Activated T-cell treated with anti-CD3 and anti-CD28 coated beads, Interleukin-2, amount 50 U/mL, for 4 hours (primary cell): ENCODE data around the gene IGFBP1. TPM values are rescaled to one million over a fixed set of nuclear protein-coding genes. Genes with fewer than 3 reads are reported as not detected.

Experiments used
- ATAC-seq, 2 donors: fragments of 200-7000 bp; cut with Tn5 transposase; one replicate each; pipeline ENCODE4 v1.10.0; 2021
- DNase-seq: peaks from one replicate; pipeline ENCODE4 v3.0.0-alpha.2; 2020
- H3K27me3 Mint-ChIP-seq: one replicate; pipeline ENCODE4 v1.8.0; 2021; ENCODE audit warnings: low read depth, mixed read lengths
- H3K36me3 Mint-ChIP-seq: one replicate; pipeline ENCODE4 v1.8.0; 2022; ENCODE audit warnings: mixed read lengths; ENCODE audit not compliant: insufficient read depth
- H3K4me1 Mint-ChIP-seq: one replicate; pipeline ENCODE4 v1.8.0; 2021; ENCODE audit warnings: low read depth, mixed read lengths
- H3K4me3 Mint-ChIP-seq: one replicate; pipeline ENCODE4 v1.8.0; 2021; ENCODE audit warnings: mild to moderate bottlenecking, moderate library complexity, mixed read lengths
- H3K9me3 Mint-ChIP-seq: one replicate; pipeline ENCODE4 v1.8.0; 2021; ENCODE audit warnings: mixed read lengths
- total RNA-seq, 3 donors: library from RNA; stranded (reverse); gene quantifications; one replicate each; pipeline ENCODE4 v1.2.1, GENCODE V29; 2021

IGFBP1 gene
- total RNA-seq, 3 donors from 2014 or later, result 0.11 to 0.28 (median 0.13) TPM

DNA sequence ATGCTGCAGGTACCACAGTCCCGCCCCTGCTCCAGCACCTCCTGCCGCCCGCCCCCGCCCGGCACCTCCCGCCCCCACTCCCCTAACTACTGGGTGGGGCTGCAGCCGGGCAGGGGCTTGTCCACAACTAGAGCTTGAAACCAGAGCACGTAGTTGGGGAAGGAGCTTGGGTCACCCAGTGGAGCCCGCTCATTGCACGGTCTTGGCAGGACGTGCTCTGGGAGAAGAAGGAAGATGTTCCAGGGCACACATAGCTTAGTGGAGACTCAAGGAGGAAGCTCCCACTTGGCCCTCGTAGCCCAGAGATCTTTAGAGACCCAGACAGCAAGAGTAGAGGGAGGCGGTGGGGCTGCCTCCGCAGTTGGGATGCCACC, 692 bp downstream of the IGFBP1 start:
- no peaks in the 10 kb centered on the region for H3K36me3 Mint-ChIP-seq
- ATAC-seq, result no peak

GRCh38 chr7:45889367-45890067, 1.2 kb downstream of the IGFBP1 start:
- Mint-ChIP-seq H3K27me3 (peaks cover 71% of the 10 kb centered on the region), H3K4me1 (no peaks in the 10 kb centered on the region), H3K9me3 (no peaks in the 10 kb centered on the region), H3K36me3 (no peaks in the 10 kb centered on the region), H3K4me3 (no peak overlapping the region)
- ATAC-seq (no peak), DNase-seq (no peak)

More for the DNA sequence above, 692 bp downstream of the IGFBP1 start:
- Mint-ChIP-seq H3K4me1 (no peaks in the 10 kb centered on the region), H3K9me3 (no peaks in the 10 kb centered on the region), H3K27me3 (peaks cover 67% of the 10 kb centered on the region), H3K4me3 (no peak overlapping the region)
- DNase-seq, result no peak

GRCh38 chr7:45890125-45890901, 2.0 kb downstream of the IGFBP1 start:
- Mint-ChIP-seq H3K9me3 (no peaks in the 10 kb centered on the region), H3K27me3 (peaks cover 66% of the 10 kb centered on the region), H3K36me3 (no peaks in the 10 kb centered on the region), H3K4me3 (no peak overlapping the region), H3K4me1 (no peaks in the 10 kb centered on the region)
- ATAC-seq (no peak), DNase-seq (no peak)

GRCh38 chr7:45890902-45891461, 2.7 kb downstream of the IGFBP1 start:
- DNase-seq, result no peak
- no peak for ATAC-seq
- H3K9me3 Mint-ChIP-seq, result no peaks in the 10 kb centered on the region
- H3K4me1 Mint-ChIP-seq, result no peaks in the 10 kb centered on the region
- H3K36me3 Mint-ChIP-seq, result no peaks in the 10 kb centered on the region
- H3K27me3 Mint-ChIP-seq, result peaks cover 63% of the 10 kb centered on the region
- H3K4me3 Mint-ChIP-seq, result no peak overlapping the region

GRCh38 chr7:45891462-45892402, 3.4 kb downstream of the IGFBP1 start:
- ATAC-seq (no peak), DNase-seq (no peak)
- Mint-ChIP-seq H3K36me3 (no peaks in the 10 kb centered on the region), H3K9me3 (no peaks in the 10 kb centered on the region), H3K4me1 (no peaks in the 10 kb centered on the region), H3K27me3 (peaks cover 62% of the 10 kb centered on the region), H3K4me3 (no peak overlapping the region)

DNA sequence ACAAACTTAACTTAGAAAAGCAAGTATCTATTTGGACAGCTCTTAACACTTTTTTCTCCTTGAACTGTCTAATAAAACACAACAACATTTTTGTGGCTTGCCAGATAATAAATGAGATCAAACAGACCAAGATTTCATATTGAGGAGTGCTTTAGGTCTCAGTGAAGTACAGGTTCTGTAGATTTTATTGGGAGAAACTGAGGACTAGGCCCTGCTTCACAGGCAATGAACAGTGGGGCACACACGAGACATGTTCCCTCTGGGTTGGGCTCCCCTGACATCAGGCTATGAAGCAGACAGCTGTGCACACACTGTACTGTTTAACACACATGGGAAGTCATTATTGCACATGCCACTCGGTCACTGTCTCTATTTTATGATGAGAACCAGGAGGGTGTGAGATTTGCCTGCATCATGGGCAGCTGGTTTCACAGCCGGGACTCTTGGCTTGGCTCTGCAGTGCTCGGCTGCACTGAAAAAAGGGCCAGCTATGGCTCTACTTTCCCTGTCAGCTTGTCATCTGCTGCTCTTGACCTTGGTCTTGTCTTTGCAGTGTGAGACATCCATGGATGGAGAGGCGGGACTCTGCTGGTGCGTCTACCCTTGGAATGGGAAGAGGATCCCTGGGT, 4.2 kb downstream of the IGFBP1 start:
- no peak for ATAC-seq
- no peaks in the 10 kb centered on the region for H3K36me3 Mint-ChIP-seq

GRCh38 chr7:45893374-45893995, 5.2 kb downstream of the IGFBP1 start:
- ATAC-seq (no peak), DNase-seq (no peak)
- H3K4me1 Mint-ChIP-seq, result no peaks in the 10 kb centered on the region
- H3K36me3 Mint-ChIP-seq, result no peaks in the 10 kb centered on the region
- H3K4me3 Mint-ChIP-seq, result no peak overlapping the region
- H3K27me3 Mint-ChIP-seq, result peaks cover 47% of the 10 kb centered on the region
- H3K9me3 Mint-ChIP-seq, result no peaks in the 10 kb centered on the region

More for the DNA sequence above, 4.2 kb downstream of the IGFBP1 start:
- no peak for DNase-seq
- peaks cover 56% of the 10 kb centered on the region for H3K27me3 Mint-ChIP-seq
- no peaks in the 10 kb centered on the region for H3K4me1 Mint-ChIP-seq
- no peaks in the 10 kb centered on the region for H3K9me3 Mint-ChIP-seq
- no peak overlapping the region for H3K4me3 Mint-ChIP-seq

DNA sequence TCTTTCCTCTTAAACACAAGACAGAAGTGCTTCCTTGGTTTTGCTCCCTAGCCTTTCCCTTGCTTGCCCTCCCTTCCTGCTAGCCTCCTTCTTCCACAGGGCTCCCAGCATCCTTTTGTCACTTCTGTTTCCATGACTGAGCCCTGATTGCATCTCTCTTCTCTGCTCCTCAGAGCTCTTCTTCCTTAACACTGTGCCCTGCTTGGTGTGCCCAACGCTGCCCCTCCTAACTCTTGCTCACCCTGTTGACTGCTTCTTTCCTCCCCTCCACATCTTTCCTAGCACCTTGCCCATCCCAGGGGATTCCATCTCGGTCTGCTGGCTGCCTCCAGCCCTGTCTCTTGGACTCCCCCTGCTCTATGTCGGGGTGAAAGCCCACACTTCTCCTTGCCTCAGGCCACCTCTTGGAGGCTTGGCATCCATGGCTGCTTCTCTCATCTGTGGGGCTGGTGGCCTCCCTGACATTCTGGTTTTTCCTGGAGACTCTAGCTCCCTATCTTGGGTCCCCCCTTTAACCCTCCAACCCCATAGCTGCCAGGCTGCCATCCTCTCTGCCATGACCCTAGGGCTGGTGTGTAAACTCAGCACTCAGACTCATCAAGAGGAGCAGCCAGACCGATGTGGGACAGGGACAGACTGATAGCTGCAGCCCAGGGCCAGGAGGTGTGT, 5.8 kb downstream of the IGFBP1 start:
- H3K9me3 Mint-ChIP-seq, result no peaks in the 10 kb centered on the region
- H3K4me1 Mint-ChIP-seq, result no peaks in the 10 kb centered on the region
- ATAC-seq, result no peak
- H3K27me3 Mint-ChIP-seq, result peaks cover 45% of the 10 kb centered on the region
- H3K36me3 Mint-ChIP-seq, result no peaks in the 10 kb centered on the region
- no peak overlapping the region for H3K4me3 Mint-ChIP-seq
- DNase-seq, result no peak

DNA sequence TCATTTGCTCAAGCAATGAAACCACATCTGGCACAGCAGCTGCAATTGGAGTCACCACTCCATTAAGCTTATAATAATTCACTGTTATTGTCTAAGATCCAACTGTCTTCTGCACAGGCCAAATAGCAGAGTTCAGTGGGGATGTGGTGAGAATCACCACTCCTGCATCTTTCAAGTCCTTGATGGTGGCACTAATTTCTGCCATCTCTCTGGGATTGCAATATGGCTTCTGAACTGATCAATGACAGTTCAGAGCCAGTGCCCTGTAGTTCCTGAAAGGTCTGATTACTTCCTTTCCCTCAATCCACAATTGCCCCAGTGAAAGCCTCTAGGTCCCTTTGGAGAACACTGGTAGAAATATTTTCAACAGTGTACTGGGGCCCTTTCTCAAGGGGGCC, 6.4 kb downstream of the IGFBP1 start:
- no peak overlapping the region for H3K4me3 Mint-ChIP-seq
- ATAC-seq (no peak), DNase-seq (no peak)
- H3K27me3 Mint-ChIP-seq, result peaks cover 39% of the 10 kb centered on the region
- no peaks in the 10 kb centered on the region for H3K4me1 Mint-ChIP-seq
- no peaks in the 10 kb centered on the region for H3K9me3 Mint-ChIP-seq
- no peaks in the 10 kb centered on the region for H3K36me3 Mint-ChIP-seq

DNA sequence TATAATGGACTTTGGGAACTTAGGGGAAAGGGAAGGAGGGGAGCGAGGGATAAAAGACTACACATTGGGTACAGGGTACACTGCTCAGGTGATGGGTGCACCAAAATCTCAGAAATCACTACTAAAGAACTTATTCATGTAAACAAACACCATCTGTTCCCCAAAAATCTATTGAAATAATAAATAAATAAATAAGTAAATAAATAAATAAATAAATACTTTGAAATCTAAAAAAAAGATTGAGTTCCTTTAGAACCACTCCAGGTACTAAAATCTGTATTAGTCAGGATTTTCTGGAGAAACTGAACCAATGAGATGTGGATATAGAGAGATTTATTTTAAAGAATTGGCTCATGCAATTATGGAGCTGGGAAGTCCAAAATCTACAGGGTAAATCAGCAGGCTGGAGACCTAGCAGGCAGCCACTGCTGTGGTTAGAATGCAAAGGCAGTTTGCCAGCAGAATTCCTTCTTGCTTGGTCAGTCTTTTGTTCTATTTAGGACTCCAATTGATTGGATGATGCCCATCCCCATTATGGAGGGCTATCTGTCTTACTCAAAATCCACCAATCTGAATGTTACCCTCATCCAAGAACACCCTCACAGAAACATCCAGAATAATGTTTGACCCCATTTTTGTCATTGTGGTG, 8.9 kb downstream of the IGFBP1 start:
- Mint-ChIP-seq H3K4me1 (no peaks in the 10 kb centered on the region), H3K4me3 (no peak overlapping the region), H3K36me3 (no peaks in the 10 kb centered on the region), H3K9me3 (no peaks in the 10 kb centered on the region), H3K27me3 (peaks cover 25% of the 10 kb centered on the region)
- DNase-seq (no peak), ATAC-seq (no peak)

- ATAC-seq, result no peak
- Mint-ChIP-seq H3K27me3 (peaks cover 20% of the 10 kb centered on the region), H3K4me1 (no peaks in the 10 kb centered on the region), H3K9me3 (peaks cover 5% of the 10 kb centered on the region), H3K4me3 (no peak overlapping the region), H3K36me3 (no peaks in the 10 kb centered on the region)
- no peak for DNase-seq
These were observed 9.9 kb downstream of the IGFBP1 start for GRCh38 chr7:45898222-45898621.

- DNase-seq (no peak), ATAC-seq (no peak)
- no peaks in the 10 kb centered on the region for H3K4me1 Mint-ChIP-seq
- peaks cover 4% of the 10 kb centered on the region for H3K27me3 Mint-ChIP-seq
- no peaks in the 10 kb centered on the region for H3K36me3 Mint-ChIP-seq
- peaks cover 9% of the 10 kb centered on the region for H3K9me3 Mint-ChIP-seq
- H3K4me3 Mint-ChIP-seq, result no peak overlapping the region
These were observed 13.3 kb downstream of the IGFBP1 start for GRCh38 chr7:45901566-45901965.

GRCh38 chr7:45902820-45903219, 14.5 kb downstream of the IGFBP1 start:
- Mint-ChIP-seq H3K4me3 (no peak overlapping the region), H3K4me1 (no peaks in the 10 kb centered on the region), H3K9me3 (peaks cover 9% of the 10 kb centered on the region), H3K36me3 (no peaks in the 10 kb centered on the region), H3K27me3 (no peaks in the 10 kb centered on the region)
- DNase-seq, result no peak
- no peak for ATAC-seq
